Esophagus muscularis mucosa (tissue), 4 donors: ENCODE data around the gene GFY. TPM values are rescaled to one million over a fixed set of nuclear protein-coding genes. Genes with fewer than 3 reads are reported as not detected.
A peak's percentile ranks its signal among the peaks of the same experiment; 100 is the strongest.

Experiments
- DNase-seq: peaks from one replicate; pipeline ENCODE4 v3.0.0-alpha.2; 2017; ENCODE audit errors: extremely low spot score
- H3K27ac ChIP-seq, 4 donors: fragments of 200-600 bp; sonication (generic); replicated peaks in 1 of 4; 1 replicate in 3 of 4; 2 replicates in 1 of 4; pipeline ENCODE4 v1.5.1; 2016 to 2019; ENCODE audit warnings: mild to moderate bottlenecking in 1 of 4
- H3K27me3 ChIP-seq, 4 donors: fragments of 200-600 bp; sonication (generic); one replicate each; pipeline versions ENCODE4 v1.5.1 to v1.6.0; 2016 to 2019
- H3K36me3 ChIP-seq, 4 donors: fragments of 200-600 bp; sonication (generic); one replicate each; pipeline ENCODE4 v1.5.1; 2016 to 2019
- H3K4me1 ChIP-seq, 4 donors: fragments of 200-600 bp; sonication (generic); one replicate each; pipeline ENCODE4 v1.5.1; 2016 to 2019
- H3K4me3 ChIP-seq, 4 donors: fragments of 200-600 bp; sonication (generic); 1 replicate in 2 of 4; 2 replicates in 2 of 4; pipeline ENCODE4 v1.5.1; 2016 to 2019; ENCODE audit warnings: mild to moderate bottlenecking in 4 of 4, moderate library complexity in 1 of 4
- H3K9me3 ChIP-seq, 4 donors: fragments of 200-600 bp; sonication (generic); 1 replicate in 3 of 4; 2 replicates in 1 of 4; pipeline ENCODE4 v1.5.1; 2016 to 2019
- CTCF ChIP-seq, 3 experiments: fragments of 200-600 bp in 2 of 3; fragments of 450-650 bp in 1 of 3; sonication (generic) in 2 of 3; IDR thresholded peaks; one replicate each; pipeline ENCODE4 v1.5.1; 2017 to 2019; ENCODE audit warnings: antibody characterized with exemption in 3 of 3, mild to moderate bottlenecking in 2 of 3, moderate library complexity in 1 of 3
- EP300 ChIP-seq: sonication (generic); formaldehyde crosslinking; IDR thresholded peaks from one replicate; pipeline ENCODE4 v1.6.1; 2017; ENCODE audit warnings: antibody characterized with exemption
- POLR2A ChIP-seq: fragments of 450-650 bp; IDR thresholded peaks from one replicate; pipeline ENCODE4 v1.6.1; 2017; ENCODE audit warnings: antibody characterized with exemption, moderate library complexity, mild to moderate bottlenecking, low read depth
- POLR2AphosphoS5 ChIP-seq, 2 donors: sonication (generic); formaldehyde crosslinking; IDR thresholded peaks; one replicate each; pipeline ENCODE4 v1.6.1; 2017; ENCODE audit warnings: antibody characterized with exemption in 2 of 2
- WGBS: methylation state at CpG from one replicate; pipeline ENCODE4 v1.1.5; 2018; 5-methylcytosine and 5-hydroxymethylcytosine counted together
- intact Hi-C: fragments of 100-400 bp; cut with DNase I; formaldehyde crosslinking; loops from one replicate; pipeline ENCODE4 v1.15.1; 2023
- total RNA-seq, 4 donors: library from RNA; depleted of rRNA; stranded (reverse); fragments of >200 nt; gene quantifications; one replicate each; pipeline versions ENCODE4 v1.1.0 to v1.2.1, GENCODE V29; 2016

GFY gene
- total RNA-seq, 4 donors from 2014 or later, result not detected

GRCh38 chr19:49436381-49437017 is 11.3 kb downstream of the GFY start:
- Histone ChIP-seq H3K9me3 (no peaks in the 10 kb centered on the region), H3K4me3 (no peak overlapping the region), H3K36me3 (no peaks in the 10 kb centered on the region), H3K27me3 (peaks cover 0 to 100% (median 73%) of the 10 kb centered on the region in 4 donors), H3K4me1 (peaks cover 5 to 37% (median 13%) of the 10 kb centered on the region in 4 donors), H3K27ac (no peak overlapping the region)
- 28% methylated on average over 25 of the region's 42 CpGs for WGBS
- intact Hi-C loops, result no loop called here
- DNase-seq, result no peak
- TF ChIP-seq POLR2A, result no peak

GRCh38 chr19:49437231-49437630 is 12.0 kb downstream of the GFY start:
- no peak overlapping the region for H3K27ac ChIP-seq
- peaks cover 0 to 100% (median 71%) of the 10 kb centered on the region in 4 donors for H3K27me3 ChIP-seq
- no peak for DNase-seq
- 14% methylated on average over 6 of the region's 8 CpGs for WGBS
- intact Hi-C loops, result no loop called here
- H3K4me1 ChIP-seq, result peaks cover 13 to 43% (median 20%) of the 10 kb centered on the region in 4 donors
- no peaks in the 10 kb centered on the region for H3K9me3 ChIP-seq
- H3K4me3 ChIP-seq, result no peak overlapping the region
- no peak for TF ChIP-seq EP300
- no peak for TF ChIP-seq POLR2AphosphoS5 (IDR thresholded peaks at IDR 0.05)
- no peak for TF ChIP-seq CTCF (IDR thresholded peaks at IDR 0.05)
- TF ChIP-seq POLR2A, result no peak
- no peaks in the 10 kb centered on the region for H3K36me3 ChIP-seq

GRCh38 chr19:49438261-49438660 is 13.1 kb downstream of the GFY start:
- TF ChIP-seq CTCF (IDR thresholded peaks at IDR 0.05), result no peak
- TF ChIP-seq POLR2A, result no peak
- no peak for TF ChIP-seq EP300
- TF ChIP-seq POLR2AphosphoS5 (IDR thresholded peaks at IDR 0.05), result no peak
- H3K27ac ChIP-seq, result no peak overlapping the region
- intact Hi-C loops, result no loop called here
- no peak for DNase-seq
- peaks cover 17 to 46% (median 30%) of the 10 kb centered on the region in 4 donors for H3K4me1 ChIP-seq
- H3K4me3 ChIP-seq, result no peak overlapping the region
- H3K9me3 ChIP-seq, result no peaks in the 10 kb centered on the region
- H3K27me3 ChIP-seq, result peaks cover 0 to 99% (median 65%) of the 10 kb centered on the region in 4 donors
- 18% methylated on average over 6 of the region's 6 CpGs for WGBS
- H3K36me3 ChIP-seq, result no peaks in the 10 kb centered on the region

- no peak overlapping the region for H3K27ac ChIP-seq
- DNase-seq, result no peak
- intact Hi-C loops, result loop anchor here (2.0 to 5.0 kb wide), 3 partner anchors 75 to 213 kb away; no protein-coding TSS in a partner anchor
- H3K36me3 ChIP-seq, result no peaks in the 10 kb centered on the region
- 38% methylated on average over 6 of the region's 6 CpGs for WGBS
- peaks cover 0 to 83% (median 53%) of the 10 kb centered on the region in 4 donors for H3K27me3 ChIP-seq
- H3K4me1 ChIP-seq, result peaks cover 17 to 47% (median 31%) of the 10 kb centered on the region in 4 donors
- no peaks in the 10 kb centered on the region for H3K9me3 ChIP-seq
- H3K4me3 ChIP-seq, result no peak overlapping the region
- TF ChIP-seq EP300 (no peak), CTCF (IDR thresholded peaks at IDR 0.05) (no peak), POLR2AphosphoS5 (IDR thresholded peaks at IDR 0.05) (no peak), POLR2A (no peak)
These were observed 14.6 kb downstream of the GFY start for GRCh38 chr19:49439836-49440235.

- peaks cover 17 to 47% (median 31%) of the 10 kb centered on the region in 4 donors for H3K4me1 ChIP-seq
- no peak for DNase-seq
- H3K4me3 ChIP-seq, result peak overlapping the region; percentile 58 to 84 (median 64)
- intact Hi-C loops, result loop anchor here (2.0 to 5.0 kb wide), 3 partner anchors 76 to 213 kb away; no protein-coding TSS in a partner anchor
- H3K9me3 ChIP-seq, result no peaks in the 10 kb centered on the region
- H3K36me3 ChIP-seq, result no peaks in the 10 kb centered on the region
- no peak for TF ChIP-seq CTCF (IDR thresholded peaks at IDR 0.05)
- peak overlapping the region in 1 of 4 donors; percentile 2 for H3K27ac ChIP-seq
- peaks cover 0 to 75% (median 46%) of the 10 kb centered on the region in 4 donors for H3K27me3 ChIP-seq
- WGBS, result 31% methylated on average over 19 of the region's 19 CpGs
These were observed 15.4 kb downstream of the GFY start for GRCh38 chr19:49440439-49441209.
